H9 (cell line): ENCODE data around the gene L3MBTL4. TPM values are rescaled to one million over a fixed set of nuclear protein-coding genes. Genes with fewer than 3 reads are reported as not detected.

ENCODE experiments used
- DNase-seq: peaks from one replicate; pipeline ENCODE4 v3.0.0-alpha.2; 2017
- H2AFZ ChIP-seq: one replicate; pipeline ENCODE4 v1.6.1; 2013; ENCODE audit warnings: mild to moderate bottlenecking, low read length, control low read depth, moderate library complexity
- H2AK5ac ChIP-seq: 2 replicates; pipeline ENCODE4 v1.6.1; 2013; ENCODE audit warnings: low read length, control low read depth, mixed read lengths; ENCODE audit not compliant: insufficient read length
- H2BK120ac ChIP-seq: one replicate; pipeline ENCODE4 v1.6.1; 2013; ENCODE audit warnings: low read depth, mild to moderate bottlenecking, low read length, control low read depth, inconsistent platforms; ENCODE audit not compliant: poor library complexity, severe bottlenecking
- H2BK12ac ChIP-seq: 2 replicates; pipeline ENCODE4 v1.6.1; 2013; ENCODE audit warnings: low read length, control low read depth, mixed read lengths, low read depth; ENCODE audit not compliant: insufficient read length
- H2BK15ac ChIP-seq: 2 replicates; pipeline ENCODE4 v1.6.1; 2013; ENCODE audit warnings: low read depth, low read length, control low read depth
- H2BK20ac ChIP-seq: one replicate; pipeline ENCODE4 v1.6.1; 2013; ENCODE audit warnings: low read depth, mild to moderate bottlenecking, low read length, control low read depth, inconsistent platforms; ENCODE audit not compliant: poor library complexity, severe bottlenecking
- H2BK5ac ChIP-seq: 2 replicates; pipeline ENCODE4 v1.6.1; 2013; ENCODE audit warnings: low read length, control low read depth, mixed read lengths; ENCODE audit not compliant: insufficient read length
- H3K14ac ChIP-seq: 2 replicates; pipeline ENCODE4 v1.6.1; 2013; ENCODE audit warnings: low read length, control low read depth; ENCODE audit not compliant: insufficient read depth
- H3K18ac ChIP-seq: 2 replicates; pipeline ENCODE4 v1.6.1; 2013; ENCODE audit warnings: low read depth, mild to moderate bottlenecking, mixed read lengths, low read length, control low read depth; ENCODE audit not compliant: insufficient read length
- H3K23ac ChIP-seq: 2 replicates; pipeline ENCODE4 v1.6.1; 2013; ENCODE audit warnings: low read length, control low read depth, mixed read lengths, low read depth; ENCODE audit not compliant: insufficient read length
- H3K23me2 ChIP-seq: 2 replicates; pipeline ENCODE4 v1.6.1; 2013; ENCODE audit warnings: low read depth, mild to moderate bottlenecking, mixed read lengths, low read length, control low read depth; ENCODE audit not compliant: insufficient read length, poor library complexity, severe bottlenecking
- H3K27ac ChIP-seq: 2 replicates; pipeline ENCODE4 v1.5.1; 2013; ENCODE audit warnings: low read length, control low read depth, mixed read lengths, low read depth; ENCODE audit not compliant: insufficient read length
- H3K27me3 ChIP-seq: 2 replicates; pipeline ENCODE4 v1.6.1; 2013; ENCODE audit warnings: low read length, control low read depth, inconsistent platforms; ENCODE audit not compliant: insufficient read depth
- H3K4ac ChIP-seq: 2 replicates; pipeline ENCODE4 v1.6.1; 2013; ENCODE audit warnings: low read depth, mild to moderate bottlenecking, control low read depth, inconsistent platforms, low read length, moderate library complexity
- H3K4me1 ChIP-seq: 2 replicates; pipeline ENCODE4 v1.6.1; 2013; ENCODE audit warnings: low read length, control low read depth, inconsistent platforms; ENCODE audit not compliant: insufficient read depth
- H3K4me2 ChIP-seq: 2 replicates; pipeline ENCODE4 v1.6.1; 2013; ENCODE audit warnings: low read length, control low read depth, mixed read lengths; ENCODE audit not compliant: insufficient read length, insufficient read depth
- H3K56ac ChIP-seq: 2 replicates; pipeline ENCODE4 v1.6.1; 2013; ENCODE audit warnings: low read depth, mild to moderate bottlenecking, mixed read lengths, low read length, control low read depth; ENCODE audit not compliant: insufficient read length
- H3K79me1 ChIP-seq: 2 replicates; pipeline ENCODE4 v1.6.1; 2013; ENCODE audit warnings: low read depth, mild to moderate bottlenecking, moderate library complexity, low read length, control low read depth, inconsistent platforms; ENCODE audit not compliant: insufficient read depth, poor library complexity, severe bottlenecking
- H3K79me2 ChIP-seq: 2 replicates; pipeline ENCODE4 v1.6.1; 2013; ENCODE audit warnings: low read length, control low read depth, inconsistent platforms; ENCODE audit not compliant: insufficient read depth
- H3K9ac ChIP-seq: 2 replicates; pipeline ENCODE4 v1.6.1; 2013; ENCODE audit warnings: low read length, control low read depth, mixed read lengths; ENCODE audit not compliant: insufficient read length; ENCODE audit errors: extremely low read depth
- H3K9me3 ChIP-seq: one replicate; pipeline ENCODE4 v1.6.1; 2013; ENCODE audit warnings: low read depth, low read length, inconsistent platforms; ENCODE audit not compliant: control insufficient read depth
- H3T11ph ChIP-seq: one replicate; pipeline ENCODE4 v1.6.1; 2013; ENCODE audit warnings: mild to moderate bottlenecking, low read length, control low read depth, inconsistent platforms
- H4K20me1 ChIP-seq: one replicate; pipeline ENCODE4 v1.6.1; 2013; ENCODE audit not compliant: control insufficient read depth, insufficient read length, insufficient read depth
- H4K5ac ChIP-seq: 2 replicates; pipeline ENCODE4 v1.6.1; 2013; ENCODE audit warnings: low read depth, mild to moderate bottlenecking, mixed read lengths, low read length, control low read depth; ENCODE audit not compliant: insufficient read length
- H4K8ac ChIP-seq: replicated peaks from 2 replicates; pipeline ENCODE4 v1.6.1; 2013; ENCODE audit warnings: low read length, control low read depth, mixed read lengths, low read depth; ENCODE audit not compliant: insufficient read length
- H4K91ac ChIP-seq: 2 replicates; pipeline ENCODE4 v1.6.1; 2013; ENCODE audit warnings: low read depth, mild to moderate bottlenecking, moderate library complexity, mixed read lengths, low read length, control low read depth; ENCODE audit not compliant: insufficient read length
- H3K27ac Mint-ChIP-seq, 3 experiments: 2 replicates in 2 of 3; 3 replicates in 1 of 3; pipeline ENCODE4 v1.8.0; 2020 to 2021; ENCODE audit warnings: mixed read lengths in 3 of 3, mild to moderate bottlenecking in 1 of 3, moderate library complexity in 1 of 3
- H3K27me3 Mint-ChIP-seq: 2 replicates; pipeline ENCODE4 v1.8.0; 2021; ENCODE audit warnings: low read depth, mild to moderate bottlenecking, moderate library complexity, mixed read lengths
- H3K36me3 Mint-ChIP-seq, 3 experiments: 2 replicates in 2 of 3; 3 replicates in 1 of 3; pipeline ENCODE4 v1.8.0; 2020 to 2021; ENCODE audit warnings: low read depth in 3 of 3, mixed read lengths in 3 of 3; ENCODE audit not compliant: insufficient read depth in 1 of 3
- H3K4me1 Mint-ChIP-seq, 2 experiments: 2 replicates each; pipeline ENCODE4 v1.8.0; 2020; ENCODE audit warnings: mixed read lengths in 2 of 2
- H3K4me3 Mint-ChIP-seq, 2 experiments: 2 replicates in 1 of 2; 3 replicates in 1 of 2; pipeline ENCODE4 v1.8.0; 2020 to 2021; ENCODE audit warnings: mild to moderate bottlenecking in 2 of 2, mixed read lengths in 2 of 2, moderate library complexity in 1 of 2
- H3K9me3 Mint-ChIP-seq, 2 experiments: 2 replicates in 1 of 2; 3 replicates in 1 of 2; pipeline ENCODE4 v1.8.0; 2020; ENCODE audit warnings: mild to moderate bottlenecking in 2 of 2, mixed read lengths in 2 of 2, moderate library complexity in 1 of 2
- WGBS: extraction: QIAGEN DNeasy Blood & Tissue Kit; methylation state at CpG from one replicate; pipeline ENCODE4 v1.1.7; 2013; ENCODE audit warnings: missing lambda C conversion rate, low lambda C conversion rate, mixed read lengths; ENCODE audit not compliant: insufficient read length; ENCODE audit errors: extremely low coverage; 5-methylcytosine and 5-hydroxymethylcytosine counted together
- total RNA-seq: library from RNA; stranded (reverse); gene quantifications from 2 replicates; pipeline ENCODE4 v1.2.1, GENCODE V29; 2021
- TF ChIP-seq, protein P1 (sequence below): fragments of 200-600 bp; sonication (generic); conservative IDR thresholded peaks from 3 replicates; pipeline ENCODE4 v1.8.0; 2021; ENCODE audit warnings: antibody characterized with exemption, mild to moderate bottlenecking

Gene L3MBTL4
- total RNA-seq, 1 experiment from 2014 or later = 1.9 TPM

DNA sequence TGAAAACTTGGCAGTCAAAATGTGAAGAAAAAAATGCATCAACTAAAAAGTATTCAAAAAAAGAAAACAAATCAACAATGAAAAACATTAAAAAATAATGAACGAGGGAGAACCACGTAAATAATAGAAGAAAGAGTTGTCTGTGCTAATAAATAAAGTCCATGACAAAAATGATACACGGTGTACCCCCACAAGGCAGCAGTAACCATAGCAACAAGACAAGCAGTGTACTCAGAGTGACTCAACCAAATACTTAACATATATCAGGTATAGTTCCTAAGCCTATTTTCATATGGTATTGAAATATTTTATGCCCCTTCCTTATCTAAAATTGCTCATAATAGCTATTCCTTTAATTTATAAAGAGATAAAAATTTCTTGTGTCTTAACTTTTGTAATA lies 357.1 kb downstream of the L3MBTL4 start:
- peaks cover 20 to 29% of the 10 kb centered on the region in 2 experiments for H3K4me1 Mint-ChIP-seq

More for the DNA sequence above, 357.1 kb downstream of the L3MBTL4 start:
- Histone ChIP-seq H2BK15ac (no peak overlapping the region), H2AFZ (no peak overlapping the region), H3K79me2 (no peaks in the 10 kb centered on the region), H3K79me1 (no peaks in the 10 kb centered on the region), H3K23me2 (no peaks in the 10 kb centered on the region), H3K27me3 (no peaks in the 10 kb centered on the region), H3K4me1 (peaks cover 5% of the 10 kb centered on the region), H2AK5ac (no peak overlapping the region), H4K8ac (no peak overlapping the region), H3K9me3 (no peaks in the 10 kb centered on the region), H3K23ac (no peak overlapping the region), H3K9ac (no peak overlapping the region), H3K56ac (no peak overlapping the region), H4K5ac (no peak overlapping the region), H4K20me1 (no peaks in the 10 kb centered on the region), H3K14ac (no peak overlapping the region), H4K91ac (no peak overlapping the region), H3K4ac (no peak overlapping the region), H2BK12ac (no peak overlapping the region), H3T11ph (no peak overlapping the region), H2BK120ac (no peak overlapping the region), H3K4me2 (no peak overlapping the region), H3K27ac (no peak overlapping the region), H2BK20ac (no peak overlapping the region), H3K18ac (no peak overlapping the region), H2BK5ac (no peak overlapping the region)
- WGBS = no CpG with 5 or more reads among the region's 3 CpGs
- Mint-ChIP-seq H3K36me3 (no peaks in the 10 kb centered on the region), H3K27ac (no peak overlapping the region), H3K4me3 (no peak overlapping the region), H3K9me3 (peaks cover 0 to 1% of the 10 kb centered on the region in 2 experiments; a peak in 2 of 5 replicates), H3K27me3 (no peaks in the 10 kb centered on the region)
- no peak for DNase-seq
- TF ChIP-seq, protein P1, sequence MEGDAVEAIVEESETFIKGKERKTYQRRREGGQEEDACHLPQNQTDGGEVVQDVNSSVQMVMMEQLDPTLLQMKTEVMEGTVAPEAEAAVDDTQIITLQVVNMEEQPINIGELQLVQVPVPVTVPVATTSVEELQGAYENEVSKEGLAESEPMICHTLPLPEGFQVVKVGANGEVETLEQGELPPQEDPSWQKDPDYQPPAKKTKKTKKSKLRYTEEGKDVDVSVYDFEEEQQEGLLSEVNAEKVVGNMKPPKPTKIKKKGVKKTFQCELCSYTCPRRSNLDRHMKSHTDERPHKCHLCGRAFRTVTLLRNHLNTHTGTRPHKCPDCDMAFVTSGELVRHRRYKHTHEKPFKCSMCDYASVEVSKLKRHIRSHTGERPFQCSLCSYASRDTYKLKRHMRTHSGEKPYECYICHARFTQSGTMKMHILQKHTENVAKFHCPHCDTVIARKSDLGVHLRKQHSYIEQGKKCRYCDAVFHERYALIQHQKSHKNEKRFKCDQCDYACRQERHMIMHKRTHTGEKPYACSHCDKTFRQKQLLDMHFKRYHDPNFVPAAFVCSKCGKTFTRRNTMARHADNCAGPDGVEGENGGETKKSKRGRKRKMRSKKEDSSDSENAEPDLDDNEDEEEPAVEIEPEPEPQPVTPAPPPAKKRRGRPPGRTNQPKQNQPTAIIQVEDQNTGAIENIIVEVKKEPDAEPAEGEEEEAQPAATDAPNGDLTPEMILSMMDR = no peak
